T-cell (primary cell): ENCODE results near the gene WWP2. TPM values are rescaled to one million over a fixed set of nuclear protein-coding genes. Genes with fewer than 3 reads are reported as not detected.

ENCODE experiments used
- ATAC-seq, 4 experiments: fragments of 200-7000 bp in 3 of 4; fragments of 150-1000 bp in 1 of 4; cut with Tn5 transposase; replicated peaks in 1 of 4; 1 replicate in 3 of 4; 2 replicates in 1 of 4; pipeline ENCODE4 v1.10.0; 2021; ENCODE audit warnings: moderate library complexity in 3 of 4, mild to moderate bottlenecking in 2 of 4, moderate number of reproducible peaks in 1 of 4
- CTCF ChIA-PET, 2 donors: fragments of 300-600 bp; sonication (Branson Sonifier 250); formaldehyde crosslinking; loops; one replicate each; lab custom pipeline; 2022; ENCODE audit warnings: antibody characterized with exemption in 2 of 2; lab: Charles Lee
- POLR2A ChIA-PET, 2 donors: fragments of 300-600 bp; sonication (Branson Sonifier 250); formaldehyde crosslinking; loops; one replicate each; lab custom pipeline; 2022; ENCODE audit warnings: antibody characterized with exemption in 2 of 2; lab: Charles Lee
- DNase-seq, 35 experiments: peaks; one replicate each; pipeline versions ENCODE4 v3.0.0 to v3.0.0-alpha.2; 2013 to 2023
- H3K27ac ChIP-seq: one replicate; pipeline ENCODE4 v1.5.1; 2013; ENCODE audit warnings: low read length
- H3K27me3 ChIP-seq, 2 experiments: replicated peaks in 1 of 2; 1 replicate in 1 of 2; 2 replicates in 1 of 2; pipeline versions ENCODE4 v1.6.1 to v1.7.0; 2013; ENCODE audit warnings: low read length in 1 of 2, mixed read lengths in 1 of 2; ENCODE audit not compliant: control insufficient read depth in 2 of 2, insufficient read depth in 2 of 2; ENCODE audit errors: extremely low read depth in 1 of 2
- H3K36me3 ChIP-seq, 2 donors: 1 replicate in 1 of 2; 2 replicates in 1 of 2; pipeline versions ENCODE4 v1.6.1 to v1.7.0; 2013; ENCODE audit warnings: low read length in 1 of 2; ENCODE audit not compliant: control insufficient read depth in 2 of 2, insufficient read depth in 1 of 2; ENCODE audit errors: extremely low read depth in 1 of 2
- H3K4me1 ChIP-seq, 2 experiments: 1 replicate in 1 of 2; 2 replicates in 1 of 2; pipeline versions ENCODE4 v1.6.1 to v1.7.0; 2013; ENCODE audit warnings: low read length in 2 of 2, mixed read lengths in 1 of 2; ENCODE audit not compliant: insufficient read depth in 2 of 2, control insufficient read depth in 1 of 2; ENCODE audit errors: extremely low read depth in 1 of 2
- H3K4me3 ChIP-seq, 2 donors: 1 replicate in 1 of 2; 2 replicates in 1 of 2; pipeline versions ENCODE4 v1.5.1 to v1.7.0; 2013; ENCODE audit warnings: mild to moderate bottlenecking in 2 of 2, low read length in 1 of 2, moderate library complexity in 1 of 2; ENCODE audit not compliant: control insufficient read depth in 1 of 2; ENCODE audit errors: extremely low read depth in 1 of 2
- H3K9me3 ChIP-seq: 2 replicates; pipeline ENCODE4 v1.7.0; 2013
- H3K27ac Mint-ChIP-seq, 2 donors: one replicate each; pipeline ENCODE4 v1.8.0; 2020 to 2021; ENCODE audit warnings: mild to moderate bottlenecking in 2 of 2, mixed read lengths in 2 of 2
- H3K27me3 Mint-ChIP-seq, 2 donors: one replicate each; pipeline ENCODE4 v1.8.0; 2021 to 2022; ENCODE audit warnings: mixed read lengths in 2 of 2
- H3K36me3 Mint-ChIP-seq: one replicate; pipeline ENCODE4 v1.8.0; 2021; ENCODE audit warnings: mixed read lengths
- H3K4me1 Mint-ChIP-seq, 3 donors: one replicate each; pipeline ENCODE4 v1.8.0; 2020 to 2022; ENCODE audit warnings: mixed read lengths in 3 of 3, mild to moderate bottlenecking in 1 of 3
- H3K4me3 Mint-ChIP-seq, 3 donors: one replicate each; pipeline ENCODE4 v1.8.0; 2020 to 2022; ENCODE audit warnings: mild to moderate bottlenecking in 3 of 3, mixed read lengths in 3 of 3, moderate library complexity in 3 of 3
- H3K9me3 Mint-ChIP-seq, 3 donors: one replicate each; pipeline ENCODE4 v1.8.0; 2020 to 2022; ENCODE audit warnings: mixed read lengths in 3 of 3
- WGBS: methylation state at CpG from one replicate; pipeline ENCODE4 v1.1.5; 2013; ENCODE audit warnings: missing lambda C conversion rate; ENCODE audit not compliant: insufficient coverage; 5-methylcytosine and 5-hydroxymethylcytosine counted together
- total RNA-seq, 35 experiments: library from RNA in 6 of 35; stranded (reverse) in 6 of 35; fragments of 120-200 nt in 1 of 35; gene quantifications; one replicate each; pipeline versions ENCODE4 v1.2.1 to v1.2.4 and lab custom pipeline; 2013 to 2026

Gene WWP2
- 10 to 100 TPM; 55.3 to 78.5 (median 66.4) TPM for total RNA-seq
- total RNA-seq (2013): 47.3 TPM
- 49.1 to 121 (median 76.4) reads per million in 29 experiments for total RNA-seq (lab: John Stamatoyannopoulos, UW)

- Mint-ChIP-seq H3K4me1 (peaks cover 24 to 40% (median 34%) of the 10 kb centered on the region in 3 donors), H3K27ac (peak within 1 kb of the TSS; percentile 98), H3K4me3 (peak within 1 kb of the TSS; percentile 91 to 92 (median 92)), H3K36me3 (peaks cover 10% of the 10 kb centered on the region), H3K27me3 (no peaks in the 10 kb centered on the region), H3K9me3 (no peaks in the 10 kb centered on the region)
- ATAC-seq (peak; percentile 84 to 90 (median 87)), DNase-seq (peak; percentile 56 to 86 (median 77))
- 0% methylated on average over 27 of the region's 68 CpGs for WGBS
- ChIA-PET CTCF (interaction anchor here in 1 of 2 donors (0.7 to 1.3 kb wide), 3 partner anchors 8 to 619 kb away, joined by 3 to 14 read pairs (median 3); partner anchors contain the start of gene NOB1), POLR2A (interaction anchor here (0.5 to 0.8 kb wide), 3 partner anchors 8 to 1249 kb away, joined by 3 to 6 read pairs (median 5); partner anchors contain the start of gene NOB1 (in 1 of the 2))
- Histone ChIP-seq H3K9me3 (no peaks in the 10 kb centered on the region), H3K27ac (peak within 1 kb of the TSS; percentile 87), H3K4me1 (peaks cover 6 to 22% of the 10 kb centered on the region in 2 experiments), H3K27me3 (no peaks in the 10 kb centered on the region), H3K36me3 (no peaks in the 10 kb centered on the region), H3K4me3 (peak within 1 kb of the TSS; percentile 93 to 94)
Measured at GRCh38 chr16:69761983-69762813, at the start of gene WWP2. WWP2 (plus strand) TSS chr16:69762332; CDS start chr16:69787011, 24,679 bp downstream.

- Histone ChIP-seq H3K27me3 (no peaks in the 10 kb centered on the region), H3K27ac (no peak overlapping the region), H3K4me1 (no peaks in the 10 kb centered on the region), H3K4me3 (no peak overlapping the region), H3K9me3 (no peaks in the 10 kb centered on the region), H3K36me3 (no peaks in the 10 kb centered on the region)
- 100% methylated on average over 1 of the region's 9 CpGs for WGBS
- Mint-ChIP-seq H3K9me3 (no peaks in the 10 kb centered on the region), H3K4me3 (no peak overlapping the region), H3K4me1 (peaks cover 0 to 4% (median 0%) of the 10 kb centered on the region in 3 donors), H3K27me3 (no peaks in the 10 kb centered on the region), H3K27ac (no peak overlapping the region), H3K36me3 (peaks cover 7% of the 10 kb centered on the region)
- POLR2A ChIA-PET: no interaction called here
- no peak for ATAC-seq
- DNase-seq: no peak
- CTCF ChIA-PET: interaction anchor here in 1 of 2 donors (1.2 kb wide), 1 partner anchor 42 kb away, joined by 3 read pairs; the partner anchor contains the start of gene NOB1
Measured at GRCh38 chr16:69712914-69713581, 49.1 kb upstream of the WWP2 start.

GRCh38 chr16:69717066-69717465, 45.1 kb upstream of the WWP2 start:
- H3K4me1 ChIP-seq: no peaks in the 10 kb centered on the region
- H3K27me3 ChIP-seq: no peaks in the 10 kb centered on the region
- ATAC-seq (no peak), DNase-seq (no peak)
- H3K4me3 ChIP-seq: no peak overlapping the region
- ChIA-PET CTCF (no interaction called here), POLR2A (interaction anchor here in 1 of 2 donors (0.6 kb wide), 1 partner anchor 147 kb away, joined by 3 read pairs; no protein-coding TSS in a partner anchor)
- Mint-ChIP-seq H3K36me3 (peaks cover 7% of the 10 kb centered on the region), H3K4me1 (no peaks in the 10 kb centered on the region), H3K9me3 (no peaks in the 10 kb centered on the region), H3K27me3 (no peaks in the 10 kb centered on the region), H3K27ac (no peak overlapping the region), H3K4me3 (no peak overlapping the region)
- 86% methylated on average over 4 of the region's 6 CpGs for WGBS
- no peaks in the 10 kb centered on the region for H3K36me3 ChIP-seq
- no peak overlapping the region for H3K27ac ChIP-seq
- no peaks in the 10 kb centered on the region for H3K9me3 ChIP-seq

GRCh38 chr16:69718111-69718764, 43.9 kb upstream of the WWP2 start:
- no peak for DNase-seq
- H3K9me3 ChIP-seq: no peaks in the 10 kb centered on the region
- H3K36me3 Mint-ChIP-seq: peaks cover 7% of the 10 kb centered on the region
- no peaks in the 10 kb centered on the region for H3K27me3 Mint-ChIP-seq
- H3K9me3 Mint-ChIP-seq: no peaks in the 10 kb centered on the region
- CTCF ChIA-PET: no interaction called here
- no peaks in the 10 kb centered on the region for H3K4me1 ChIP-seq
- no peaks in the 10 kb centered on the region for H3K4me1 Mint-ChIP-seq
- H3K36me3 ChIP-seq: no peaks in the 10 kb centered on the region
- H3K4me3 Mint-ChIP-seq: no peak overlapping the region
- H3K4me3 ChIP-seq: no peak overlapping the region
- H3K27ac ChIP-seq: no peak overlapping the region
- H3K27ac Mint-ChIP-seq: no peak overlapping the region
- ATAC-seq: no peak
- no peaks in the 10 kb centered on the region for H3K27me3 ChIP-seq
- WGBS: 100% methylated on average over 1 of the region's 10 CpGs
- POLR2A ChIA-PET: no interaction called here

- POLR2A ChIA-PET: interaction anchor here in 1 of 2 donors (0.9 kb wide), 1 partner anchor 199 kb away, joined by 7 read pairs; no protein-coding TSS in a partner anchor
Measured at GRCh38 chr16:69720822-69721430, 41.2 kb upstream of the WWP2 start.

More at GRCh38 chr16:69720822-69721430, 41.2 kb upstream of the WWP2 start:
- Mint-ChIP-seq H3K4me1 (peaks cover 5 to 8% (median 6%) of the 10 kb centered on the region in 3 donors), H3K27me3 (no peaks in the 10 kb centered on the region), H3K36me3 (peaks cover 4% of the 10 kb centered on the region), H3K4me3 (no peak overlapping the region), H3K9me3 (no peaks in the 10 kb centered on the region), H3K27ac (no peak overlapping the region)
- Histone ChIP-seq H3K27me3 (no peaks in the 10 kb centered on the region), H3K4me1 (peaks cover 0 to 3% of the 10 kb centered on the region in 2 experiments), H3K27ac (no peak overlapping the region), H3K4me3 (no peak overlapping the region), H3K36me3 (no peaks in the 10 kb centered on the region), H3K9me3 (no peaks in the 10 kb centered on the region)
- 100% methylated on average over 4 of the region's 10 CpGs for WGBS
- DNase-seq (no peak), ATAC-seq (no peak)
- CTCF ChIA-PET: no interaction called here
